ENCODE results near the gene MYO9A. TPM values are rescaled to one million over a fixed set of nuclear protein-coding genes. Genes with fewer than 3 reads are reported as not detected.

Gene MYO9A
- total and polyA plus RNA-seq, 5 experiments from 2014 or later: 11.7 to 45.2 (median 13.3) TPM

GRCh38 chr15:71811036-71811736 is 306.8 kb downstream of the MYO9A start:
- H3K27ac Mint-ChIP-seq: no peak overlapping the region
- POLR2A ChIA-PET: no interaction called here
- H3K4me3 Mint-ChIP-seq: no peak overlapping the region
- H3K36me3 Mint-ChIP-seq: no peaks in the 10 kb centered on the region
- ATAC-seq: no peak
- H3K9me3 Mint-ChIP-seq: peaks cover 0 to 1% (median 0%) of the 10 kb centered on the region in 9 donors
- DNase-seq: no peak
- peaks cover 0 to 1% (median 0%) of the 10 kb centered on the region in 4 donors for H3K4me1 Mint-ChIP-seq
- H3K27me3 Mint-ChIP-seq: peaks cover 0 to 5% (median 0%) of the 10 kb centered on the region in 5 donors

GRCh38 chr15:71810256-71811035 is 307.5 kb downstream of the MYO9A start, which contains the start of gene NR2E3:
Gene NR2E3, plus strand, starts transcription at chr15:71810554. Its CDS starts 190 bp downstream, at chr15:71810744.
- peaks cover 0 to 5% (median 0%) of the 10 kb centered on the region in 5 donors for H3K27me3 Mint-ChIP-seq
- H3K36me3 Mint-ChIP-seq: no peaks in the 10 kb centered on the region
- DNase-seq (no peak), ATAC-seq (no peak)
- peaks cover 0 to 3% (median 0%) of the 10 kb centered on the region in 4 donors for H3K4me1 Mint-ChIP-seq
- H3K4me3 Mint-ChIP-seq: no peak within 1 kb of the TSS
- peaks cover 0 to under 1% (median 0%) of the 10 kb centered on the region in 9 donors for H3K9me3 Mint-ChIP-seq
- POLR2A ChIA-PET: no interaction called here
- no peak within 1 kb of the TSS for H3K27ac Mint-ChIP-seq

- Mint-ChIP-seq H3K4me1 (peaks cover 0 to 3% (median under 1%) of the 10 kb centered on the region in 4 donors), H3K27me3 (peaks cover 0 to 5% (median 0%) of the 10 kb centered on the region in 5 donors), H3K4me3 (no peak overlapping the region), H3K36me3 (no peaks in the 10 kb centered on the region), H3K27ac (no peak overlapping the region), H3K9me3 (no peaks in the 10 kb centered on the region)
- POLR2A ChIA-PET: no interaction called here
- DNase-seq (no peak), ATAC-seq (no peak)
These were observed 308.6 kb downstream of the MYO9A start for GRCh38 chr15:71809346-71809745.

- H3K9me3 Mint-ChIP-seq: no peaks in the 10 kb centered on the region
- H3K27ac Mint-ChIP-seq: no peak overlapping the region
- ATAC-seq (no peak), DNase-seq (no peak)
- H3K36me3 Mint-ChIP-seq: no peaks in the 10 kb centered on the region
- POLR2A ChIA-PET: no interaction called here
- H3K27me3 Mint-ChIP-seq: peaks cover 0 to 5% (median 0%) of the 10 kb centered on the region in 5 donors
- no peak overlapping the region for H3K4me3 Mint-ChIP-seq
- peaks cover 0 to 2% (median under 1%) of the 10 kb centered on the region in 4 donors for H3K4me1 Mint-ChIP-seq
These were observed 309.5 kb downstream of the MYO9A start for GRCh38 chr15:71808311-71809020.

GRCh38 chr15:71807691-71808091 is 310.3 kb downstream of the MYO9A start:
- Mint-ChIP-seq H3K27me3 (peaks cover 0 to 5% (median 3%) of the 10 kb centered on the region in 5 donors), H3K4me3 (no peak overlapping the region), H3K9me3 (no peaks in the 10 kb centered on the region), H3K27ac (no peak overlapping the region), H3K36me3 (no peaks in the 10 kb centered on the region), H3K4me1 (peaks cover 0 to 2% (median under 1%) of the 10 kb centered on the region in 4 donors)
- no peak for ATAC-seq
- DNase-seq: no peak
- POLR2A ChIA-PET: no interaction called here

- Mint-ChIP-seq H3K9me3 (no peaks in the 10 kb centered on the region), H3K4me3 (no peak overlapping the region), H3K36me3 (no peaks in the 10 kb centered on the region), H3K27me3 (peaks cover 0 to 10% (median 8%) of the 10 kb centered on the region in 5 donors), H3K4me1 (peaks cover 0 to 3% (median under 1%) of the 10 kb centered on the region in 4 donors), H3K27ac (no peak overlapping the region)
- POLR2A ChIA-PET: no interaction called here
- DNase-seq: no peak
- ATAC-seq: no peak
These were observed 310.8 kb downstream of the MYO9A start for GRCh38 chr15:71807125-71807629.

GRCh38 chr15:71806452-71806931 is 311.5 kb downstream of the MYO9A start:
- Mint-ChIP-seq H3K4me3 (no peak overlapping the region), H3K27me3 (peaks cover 0 to 15% (median 14%) of the 10 kb centered on the region in 5 donors), H3K27ac (no peak overlapping the region), H3K9me3 (no peaks in the 10 kb centered on the region), H3K36me3 (no peaks in the 10 kb centered on the region), H3K4me1 (peaks cover 0 to 3% (median under 1%) of the 10 kb centered on the region in 4 donors)
- POLR2A ChIA-PET: no interaction called here
- DNase-seq (no peak), ATAC-seq (no peak)

- Mint-ChIP-seq H3K9me3 (peaks cover 0 to 2% (median 0%) of the 10 kb centered on the region in 9 donors), H3K4me1 (peaks cover 0 to 3% (median under 1%) of the 10 kb centered on the region in 4 donors), H3K36me3 (no peaks in the 10 kb centered on the region), H3K27me3 (peaks cover 11 to 28% (median 25%) of the 10 kb centered on the region in 5 donors), H3K27ac (peak overlapping the region in 1 of 10 donors; percentile 48), H3K4me3 (peak overlapping the region in 1 of 10 donors; percentile 13)
- POLR2A ChIA-PET: no interaction called here
- DNase-seq (no peak), ATAC-seq (no peak)
These were observed 313.1 kb downstream of the MYO9A start for GRCh38 chr15:71804695-71805470.

GRCh38 chr15:71804226-71804625 is 313.7 kb downstream of the MYO9A start:
- Mint-ChIP-seq H3K36me3 (no peaks in the 10 kb centered on the region), H3K9me3 (peaks cover 0 to 2% (median 0%) of the 10 kb centered on the region in 9 donors), H3K27me3 (peaks cover 11 to 32% (median 25%) of the 10 kb centered on the region in 5 donors), H3K4me1 (peaks cover 0 to 3% (median under 1%) of the 10 kb centered on the region in 4 donors), H3K27ac (no peak overlapping the region), H3K4me3 (no peak overlapping the region)
- no peak for DNase-seq
- POLR2A ChIA-PET: no interaction called here
- no peak for ATAC-seq

- Mint-ChIP-seq H3K4me3 (no peak overlapping the region), H3K9me3 (peaks cover 0 to 2% (median 0%) of the 10 kb centered on the region in 9 donors), H3K36me3 (no peaks in the 10 kb centered on the region), H3K4me1 (peaks cover 0 to 3% (median under 1%) of the 10 kb centered on the region in 4 donors), H3K27me3 (peaks cover 11 to 40% (median 28%) of the 10 kb centered on the region in 5 donors), H3K27ac (no peak overlapping the region)
- POLR2A ChIA-PET: no interaction called here
- peak in 1 of 10 donors; percentile 3 for DNase-seq
- no peak for ATAC-seq
These were observed 315.2 kb downstream of the MYO9A start for GRCh38 chr15:71802770-71803169.

GRCh38 chr15:71801935-71802655 is 315.9 kb downstream of the MYO9A start:
- H3K4me3 Mint-ChIP-seq: no peak overlapping the region
- H3K36me3 Mint-ChIP-seq: no peaks in the 10 kb centered on the region
- POLR2A ChIA-PET: no interaction called here
- H3K27me3 Mint-ChIP-seq: peaks cover 11 to 40% (median 28%) of the 10 kb centered on the region in 5 donors
- ATAC-seq (no peak), DNase-seq (no peak)
- peaks cover 0 to 3% (median under 1%) of the 10 kb centered on the region in 4 donors for H3K4me1 Mint-ChIP-seq
- peaks cover 0 to 2% (median 0%) of the 10 kb centered on the region in 9 donors for H3K9me3 Mint-ChIP-seq
- no peak overlapping the region for H3K27ac Mint-ChIP-seq
